B cell (primary cell): ENCODE measurements around the gene ITIH3.

Experiments used
- EZH2 ChIP-seq: IDR thresholded peaks from 2 replicates; pipeline ENCODE4 v1.6.1; 2012; ENCODE audit warnings: borderline replicate concordance, low read depth, mild to moderate bottlenecking, moderate library complexity, low read length; ENCODE audit not compliant: insufficient read depth, poor library complexity, severe bottlenecking
- TF ChIP-seq, protein P1 (sequence below): fragments of 200-600 bp; IDR thresholded peaks from one replicate; pipeline ENCODE4 v1.8.0; 2022; ENCODE audit warnings: antibody characterized with exemption, mild to moderate bottlenecking

DNA sequence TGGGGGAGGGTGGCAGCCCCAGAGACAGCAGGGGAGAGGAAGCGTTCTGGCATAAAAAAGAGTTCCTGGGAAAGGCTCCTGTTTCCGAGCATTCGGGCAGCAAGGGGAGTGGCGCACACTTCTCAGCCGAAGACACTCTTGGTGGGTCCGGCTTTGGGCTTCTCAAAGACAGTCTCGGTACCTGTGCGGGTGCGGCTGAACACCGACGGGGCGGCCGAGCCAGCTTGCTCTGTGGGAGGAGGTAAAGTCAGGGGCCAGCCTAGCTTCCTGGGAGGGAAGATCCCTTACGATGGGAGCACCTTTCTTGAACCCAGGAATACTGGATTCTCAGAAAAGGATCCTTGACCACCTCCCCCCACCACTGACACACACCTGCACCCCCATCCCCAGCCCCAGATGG is 38.6 kb downstream of the ITIH3 start:
- TF ChIP-seq, protein P1, sequence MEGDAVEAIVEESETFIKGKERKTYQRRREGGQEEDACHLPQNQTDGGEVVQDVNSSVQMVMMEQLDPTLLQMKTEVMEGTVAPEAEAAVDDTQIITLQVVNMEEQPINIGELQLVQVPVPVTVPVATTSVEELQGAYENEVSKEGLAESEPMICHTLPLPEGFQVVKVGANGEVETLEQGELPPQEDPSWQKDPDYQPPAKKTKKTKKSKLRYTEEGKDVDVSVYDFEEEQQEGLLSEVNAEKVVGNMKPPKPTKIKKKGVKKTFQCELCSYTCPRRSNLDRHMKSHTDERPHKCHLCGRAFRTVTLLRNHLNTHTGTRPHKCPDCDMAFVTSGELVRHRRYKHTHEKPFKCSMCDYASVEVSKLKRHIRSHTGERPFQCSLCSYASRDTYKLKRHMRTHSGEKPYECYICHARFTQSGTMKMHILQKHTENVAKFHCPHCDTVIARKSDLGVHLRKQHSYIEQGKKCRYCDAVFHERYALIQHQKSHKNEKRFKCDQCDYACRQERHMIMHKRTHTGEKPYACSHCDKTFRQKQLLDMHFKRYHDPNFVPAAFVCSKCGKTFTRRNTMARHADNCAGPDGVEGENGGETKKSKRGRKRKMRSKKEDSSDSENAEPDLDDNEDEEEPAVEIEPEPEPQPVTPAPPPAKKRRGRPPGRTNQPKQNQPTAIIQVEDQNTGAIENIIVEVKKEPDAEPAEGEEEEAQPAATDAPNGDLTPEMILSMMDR, result no peak
- TF ChIP-seq EZH2, result no peak
